Prostate gland (tissue), 2 donors: ENCODE results near the gene FOXO1.

Source experiments
- CTCF ChIP-seq, 4 experiments: fragments of 200-600 bp in 2 of 4; fragments of 450-650 bp in 2 of 4; sonication (generic) in 2 of 4; IDR thresholded peaks; 1 replicate in 3 of 4; 2 replicates in 1 of 4; pipeline ENCODE4 v1.5.1; 2016 to 2019; ENCODE audit warnings: antibody characterized with exemption in 4 of 4, mild to moderate bottlenecking in 2 of 4, moderate library complexity in 2 of 4
- POLR2A ChIP-seq: fragments of 450-650 bp; IDR thresholded peaks from one replicate; pipeline ENCODE4 v1.6.1; 2016; ENCODE audit warnings: antibody characterized with exemption, mild to moderate bottlenecking
- POLR2AphosphoS5 ChIP-seq: sonication (generic); formaldehyde crosslinking; IDR thresholded peaks from one replicate; pipeline ENCODE4 v1.6.1; 2017; ENCODE audit warnings: antibody characterized with exemption

GRCh38 chr13:40648040-40648439, 18.4 kb downstream of the FOXO1 start:
- TF ChIP-seq CTCF (IDR thresholded peaks at IDR 0.05) (no peak), POLR2AphosphoS5 (no peak), POLR2A (no peak)
